ENCODE measurements around the gene CLEC11A. TPM values are rescaled to one million over a fixed set of nuclear protein-coding genes. Genes with fewer than 3 reads are reported as not detected.

The CLEC11A gene
- total RNA-seq, 2 experiments from 2014 or later, result 2.2 to 2.7 TPM

DNA sequence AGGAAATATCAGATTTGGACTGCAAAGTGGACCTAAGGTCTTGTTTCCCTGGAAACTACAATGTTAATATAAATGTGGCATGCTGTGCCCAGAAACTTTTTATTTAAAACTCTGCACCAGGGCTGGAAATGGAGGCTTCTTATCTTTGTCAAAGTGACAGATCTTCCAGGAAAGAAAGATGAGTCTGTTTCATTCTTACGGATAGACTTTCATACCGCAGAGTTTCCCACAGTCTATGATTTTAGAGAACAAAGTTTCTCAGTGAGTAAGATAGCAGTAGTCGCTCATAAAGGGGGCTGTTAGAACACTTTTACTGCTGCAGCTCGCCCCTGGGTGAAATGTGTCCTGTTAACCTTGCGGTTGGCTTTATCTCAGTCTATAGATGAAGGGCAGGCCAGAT is 6.7 kb downstream of the CLEC11A start:
- no peak for ATAC-seq
- no peaks in the 10 kb centered on the region for H3K9me3 Mint-ChIP-seq
- DNase-seq, result no peak
- no peaks in the 10 kb centered on the region for H3K36me3 Mint-ChIP-seq (ENCODE audit: low read depth)
- ChIA-PET POLR2A (no interaction called here), CTCF (no interaction called here)
- peaks cover 22% of the 10 kb centered on the region for H3K4me1 Mint-ChIP-seq (ENCODE audit: low read depth)
- TF ChIP-seq, protein P1, sequence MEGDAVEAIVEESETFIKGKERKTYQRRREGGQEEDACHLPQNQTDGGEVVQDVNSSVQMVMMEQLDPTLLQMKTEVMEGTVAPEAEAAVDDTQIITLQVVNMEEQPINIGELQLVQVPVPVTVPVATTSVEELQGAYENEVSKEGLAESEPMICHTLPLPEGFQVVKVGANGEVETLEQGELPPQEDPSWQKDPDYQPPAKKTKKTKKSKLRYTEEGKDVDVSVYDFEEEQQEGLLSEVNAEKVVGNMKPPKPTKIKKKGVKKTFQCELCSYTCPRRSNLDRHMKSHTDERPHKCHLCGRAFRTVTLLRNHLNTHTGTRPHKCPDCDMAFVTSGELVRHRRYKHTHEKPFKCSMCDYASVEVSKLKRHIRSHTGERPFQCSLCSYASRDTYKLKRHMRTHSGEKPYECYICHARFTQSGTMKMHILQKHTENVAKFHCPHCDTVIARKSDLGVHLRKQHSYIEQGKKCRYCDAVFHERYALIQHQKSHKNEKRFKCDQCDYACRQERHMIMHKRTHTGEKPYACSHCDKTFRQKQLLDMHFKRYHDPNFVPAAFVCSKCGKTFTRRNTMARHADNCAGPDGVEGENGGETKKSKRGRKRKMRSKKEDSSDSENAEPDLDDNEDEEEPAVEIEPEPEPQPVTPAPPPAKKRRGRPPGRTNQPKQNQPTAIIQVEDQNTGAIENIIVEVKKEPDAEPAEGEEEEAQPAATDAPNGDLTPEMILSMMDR (IDR thresholded peaks at IDR 0.05), result no peak
- H3K4me3 Mint-ChIP-seq, result no peak overlapping the region
- intact Hi-C loops (cut with micrococcal nuclease), result no loop called here
- H3K27ac Mint-ChIP-seq, result no peak overlapping the region
- peaks cover 9% of the 10 kb centered on the region for H3K27me3 Mint-ChIP-seq

DNA sequence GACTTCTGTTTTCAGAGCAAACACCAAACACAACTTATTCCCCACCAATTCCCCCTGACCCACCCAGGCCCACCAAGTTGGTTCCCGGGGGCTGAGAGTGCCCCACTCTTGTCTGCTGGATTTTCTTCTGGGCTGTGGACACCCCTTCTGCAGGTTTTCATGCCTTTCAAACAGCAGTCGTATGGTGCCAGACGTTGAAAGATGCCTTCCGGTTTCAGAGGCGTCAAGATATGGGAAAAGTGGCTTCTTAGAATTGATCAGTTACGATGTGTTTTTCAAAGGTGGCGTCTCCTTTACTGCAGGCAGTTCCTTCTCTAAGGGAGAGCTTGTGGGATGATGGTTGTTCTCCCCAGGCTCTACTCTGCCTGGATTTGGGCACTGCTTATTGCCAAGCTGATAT is 12.7 kb downstream of the CLEC11A start:
- CTCF ChIA-PET, result interaction anchor here (0.8 to 1.1 kb wide), 2 partner anchors 11 to 180 kb away, joined by 3 to 5 read pairs; no protein-coding TSS in a partner anchor
- peaks cover 23% of the 10 kb centered on the region for H3K27me3 Mint-ChIP-seq
- H3K27ac Mint-ChIP-seq, result no peak overlapping the region
- H3K9me3 Mint-ChIP-seq, result no peaks in the 10 kb centered on the region
- POLR2A ChIA-PET, result no interaction called here
- intact Hi-C loops (cut with micrococcal nuclease), result no loop called here
- ATAC-seq (no peak), DNase-seq (no peak)
- no peaks in the 10 kb centered on the region for H3K36me3 Mint-ChIP-seq (ENCODE audit: low read depth)
- TF ChIP-seq, protein P1 (IDR thresholded peaks at IDR 0.05), result no peak
- no peak overlapping the region for H3K4me3 Mint-ChIP-seq
- H3K4me1 Mint-ChIP-seq (ENCODE audit: low read depth), result no peaks in the 10 kb centered on the region

DNA sequence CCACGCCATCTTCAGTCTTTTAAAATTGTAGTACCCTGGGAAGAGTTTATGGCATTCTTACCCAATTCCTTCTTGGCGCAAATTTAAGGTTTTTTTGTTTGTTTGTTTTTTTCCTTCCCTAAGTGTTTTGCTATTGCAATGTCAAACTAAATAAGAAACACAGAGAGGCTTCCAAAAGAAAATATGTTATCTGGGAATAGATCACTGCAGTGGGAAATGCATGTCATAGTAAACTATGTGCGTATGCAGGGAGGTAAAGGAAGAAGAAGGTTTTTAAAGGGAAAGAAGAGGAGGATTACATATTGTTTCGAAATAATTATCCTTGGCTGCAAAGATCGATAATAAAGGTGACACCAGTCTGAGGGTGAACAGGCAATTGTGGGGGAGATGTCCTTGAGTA is 13.2 kb downstream of the CLEC11A start:
- intact Hi-C loops (cut with micrococcal nuclease), result no loop called here
- Mint-ChIP-seq H3K9me3 (no peaks in the 10 kb centered on the region), H3K4me1 (ENCODE audit: low read depth) (no peaks in the 10 kb centered on the region), H3K27me3 (peaks cover 21% of the 10 kb centered on the region), H3K36me3 (ENCODE audit: low read depth) (no peaks in the 10 kb centered on the region), H3K27ac (no peak overlapping the region), H3K4me3 (no peak overlapping the region)
- ChIA-PET POLR2A (no interaction called here), CTCF (no interaction called here)
- ATAC-seq (no peak), DNase-seq (no peak)
- TF ChIP-seq, protein P1 (IDR thresholded peaks at IDR 0.05), result no peak

DNA sequence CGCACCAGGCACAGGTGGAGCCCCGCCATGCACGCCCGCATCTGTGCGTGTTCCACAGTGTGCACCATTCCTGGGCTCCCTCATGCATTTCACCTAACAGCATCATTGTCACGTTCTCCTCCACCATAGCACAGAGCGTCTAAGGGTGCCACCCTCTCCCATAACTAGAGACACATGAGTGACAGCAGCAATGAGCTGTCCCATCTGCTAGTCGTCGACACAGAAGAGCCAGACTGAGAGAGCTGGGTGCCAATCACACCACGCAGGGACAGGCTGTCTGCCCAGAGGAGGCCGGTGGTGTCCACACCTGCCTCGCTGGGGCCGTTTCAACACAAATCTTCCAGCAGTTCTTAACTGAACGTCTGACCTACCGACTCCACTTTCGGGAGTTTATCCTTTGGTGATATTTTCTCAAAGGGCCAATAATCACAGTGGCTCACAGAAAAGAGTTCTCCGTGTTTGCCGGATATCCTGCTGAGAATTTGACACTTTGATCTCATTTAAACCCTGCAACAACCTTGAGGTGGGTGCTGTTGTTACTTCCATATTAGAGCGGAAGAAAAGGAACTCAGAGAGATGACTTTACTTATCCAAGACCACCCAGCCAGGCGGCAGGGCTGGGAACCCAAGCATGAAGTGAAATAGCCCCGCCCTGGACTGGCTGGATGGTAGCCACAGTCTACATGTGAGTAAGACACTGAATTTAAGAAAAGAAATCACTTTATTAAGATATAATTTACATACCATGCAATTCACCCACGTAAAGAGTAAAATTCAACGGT is 16.2 kb downstream of the CLEC11A start:
- POLR2A ChIA-PET, result no interaction called here
- intact Hi-C loops (cut with micrococcal nuclease), result no loop called here
- no peak overlapping the region for H3K4me3 Mint-ChIP-seq
- CTCF ChIA-PET, result no interaction called here
- ATAC-seq (no peak), DNase-seq (no peak)
- TF ChIP-seq, protein P1 (IDR thresholded peaks at IDR 0.05), result no peak
- H3K9me3 Mint-ChIP-seq, result no peaks in the 10 kb centered on the region
- H3K4me1 Mint-ChIP-seq (ENCODE audit: low read depth), result no peaks in the 10 kb centered on the region
- H3K27ac Mint-ChIP-seq, result no peak overlapping the region
- peaks cover 21% of the 10 kb centered on the region for H3K27me3 Mint-ChIP-seq
- H3K36me3 Mint-ChIP-seq (ENCODE audit: low read depth), result no peaks in the 10 kb centered on the region

DNA sequence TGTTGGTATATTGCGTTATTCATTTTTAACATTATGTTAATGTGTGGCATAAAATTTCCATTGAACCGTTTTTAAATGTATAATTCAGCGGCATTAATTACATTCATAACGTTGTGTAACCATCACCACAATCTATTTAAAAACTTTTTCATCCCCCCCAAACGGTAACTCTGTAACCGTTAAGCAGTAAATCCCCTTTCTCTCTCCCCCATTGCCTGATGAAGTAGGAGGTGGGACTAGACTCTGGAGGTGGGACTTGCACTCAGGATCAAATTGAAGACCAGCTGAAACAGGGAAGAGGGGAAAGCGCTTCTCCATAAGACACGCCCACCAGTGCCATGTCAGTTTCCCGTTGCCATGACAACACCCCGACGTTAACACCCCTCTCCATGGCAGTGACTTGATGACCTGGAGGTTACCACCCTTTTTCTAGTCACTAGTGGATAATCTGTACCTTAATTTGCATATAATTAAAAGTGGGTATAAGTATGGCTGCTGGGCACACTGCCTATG is 16.8 kb downstream of the CLEC11A start:
- H3K4me3 Mint-ChIP-seq, result no peak overlapping the region
- no peak overlapping the region for H3K27ac Mint-ChIP-seq
- H3K4me1 Mint-ChIP-seq (ENCODE audit: low read depth), result no peaks in the 10 kb centered on the region
- H3K9me3 Mint-ChIP-seq, result no peaks in the 10 kb centered on the region
- DNase-seq (no peak), ATAC-seq (no peak)
- CTCF ChIA-PET, result no interaction called here
- POLR2A ChIA-PET, result no interaction called here
- peaks cover 24% of the 10 kb centered on the region for H3K27me3 Mint-ChIP-seq
- TF ChIP-seq, protein P1 (IDR thresholded peaks at IDR 0.05), result no peak
- intact Hi-C loops (cut with micrococcal nuclease), result no loop called here
- no peaks in the 10 kb centered on the region for H3K36me3 Mint-ChIP-seq (ENCODE audit: low read depth)

Measured in activated CD8-positive, alpha-beta T cell treated with anti-CD3 and anti-CD28 coated beads for 36 hours (primary cell).